Measurements from ENCODE around the gene CCDC126.

- no peak for TF ChIP-seq CTCF (IDR thresholded peaks at IDR 0.05)
- no peak for TF ChIP-seq POLR2A (IDR thresholded peaks at IDR 0.05)
- TF ChIP-seq POLR2AphosphoS5 (IDR thresholded peaks at IDR 0.05), result no peak
Measured at GRCh38 chr7:23607130-23607529, 9.9 kb downstream of the CCDC126 start.

Measured in prostate gland (tissue), 2 donors.